GM12878 (cell line): ENCODE results near the gene KNSTRN. TPM values are rescaled to one million over a fixed set of nuclear protein-coding genes. Genes with fewer than 3 reads are reported as not detected.

ENCODE experiments used
- ATAC-seq: fragments of 200-7000 bp; cut with Tn5 transposase; 3 replicates; pipeline ENCODE4 v1.9.1; 2020; ENCODE audit warnings: mild to moderate bottlenecking, moderate library complexity
- BruUV-seq: library from RNA; stranded (reverse); fragments of 400-500 nt; replicated peaks from 2 replicates; lab custom pipeline; 2021; lab: Mats Ljungman, UMichigan
- CTCF ChIA-PET: fragments of 300-600 bp; sonication (Branson Sonifier 250); formaldehyde crosslinking; extraction: SDS; loops from one replicate; lab custom pipeline; 2021; ENCODE audit warnings: inconsistent platforms; lab: Yijun Ruan, JAX
- POLR2A ChIA-PET: fragments of 350-600 bp; formaldehyde crosslinking; extraction: SDS; loops from one replicate; lab custom pipeline; 2021; ENCODE audit warnings: inconsistent platforms; lab: Charles Lee
- RAD21 ChIA-PET: fragments of 300-600 bp; sonication (Branson Sonifier 250); formaldehyde crosslinking; loops from one replicate; lab custom pipeline; 2023; ENCODE audit warnings: antibody characterized with exemption; ENCODE audit not compliant: unreplicated experiment; lab: Charles Lee
- SMC1A ChIA-PET: fragments of 300-600 bp; sonication (Branson Sonifier 250); formaldehyde crosslinking; loops from one replicate; lab custom pipeline; 2023; ENCODE audit not compliant: unreplicated experiment, uncharacterized antibody; lab: Charles Lee
- DNase-seq: peaks from one replicate; pipeline ENCODE4 v3.0.0-alpha.2; 2011; ENCODE audit warnings: low read depth, low spot score
- FAIRE-seq: peaks from 3 replicates; lab custom pipeline; 2011; peaks lifted over from hg19 to GRCh38; lab: Jason Lieb, UNC
- H2AFZ ChIP-seq: 2 replicates; pipeline ENCODE4 v1.6.0; 2011; ENCODE audit warnings: low read depth, low read length, control low read depth; ENCODE audit not compliant: control insufficient read depth
- H3K27ac ChIP-seq: 2 replicates; pipeline ENCODE4 v1.5.1; 2011; ENCODE audit warnings: control low read depth; ENCODE audit not compliant: control insufficient read depth, insufficient read depth
- H3K27me3 ChIP-seq, 2 experiments: replicated peaks in 1 of 2; 2 replicates each; pipeline versions ENCODE4 v1.6.0 to v1.6.1; 2011; ENCODE audit warnings: low read length in 1 of 2; ENCODE audit not compliant: control insufficient read depth in 2 of 2, insufficient read depth in 2 of 2
- H3K36me3 ChIP-seq, 2 experiments: 2 replicates each; pipeline ENCODE4 v1.5.1; 2011; ENCODE audit warnings: low read length in 1 of 2; ENCODE audit not compliant: control insufficient read depth in 2 of 2, insufficient read depth in 2 of 2
- H3K4me1 ChIP-seq: 2 replicates; pipeline ENCODE4 v1.6.1; 2011; ENCODE audit warnings: mild to moderate bottlenecking, low read length, moderate library complexity, mixed read lengths; ENCODE audit not compliant: control insufficient read depth, insufficient read depth
- H3K4me2 ChIP-seq: 2 replicates; pipeline ENCODE4 v1.6.0; 2011; ENCODE audit warnings: control low read depth; ENCODE audit not compliant: control insufficient read depth, insufficient read depth
- H3K4me3 ChIP-seq: fragments of 200-600 bp; sonication (generic); 2 replicates; pipeline ENCODE4 v1.5.1; 2016
- H3K79me2 ChIP-seq: 2 replicates; pipeline ENCODE4 v1.6.0; 2011; ENCODE audit warnings: low read length; ENCODE audit not compliant: control insufficient read depth, insufficient read depth
- H3K9ac ChIP-seq: 2 replicates; pipeline ENCODE4 v1.8.0; 2011; ENCODE audit warnings: low read length, control low read depth, mixed read lengths; ENCODE audit not compliant: control insufficient read depth, insufficient read depth
- H3K9me3 ChIP-seq: replicated peaks from 3 replicates; pipeline ENCODE4 v1.5.1; 2011; ENCODE audit warnings: mild to moderate bottlenecking, low read length; ENCODE audit not compliant: control insufficient read depth, insufficient read depth
- H4K20me1 ChIP-seq: 2 replicates; pipeline ENCODE4 v1.6.0; 2011; ENCODE audit not compliant: control insufficient read depth, insufficient read depth
- CBFB ChIP-seq: IDR thresholded peaks from 2 replicates; pipeline ENCODE4 v1.6.1; 2016; ENCODE audit warnings: antibody characterized with exemption, low read depth
- CBX5 ChIP-seq: sonication (generic); IDR thresholded peaks from 2 replicates; pipeline ENCODE4 v1.6.1; 2016; ENCODE audit warnings: low read depth, moderate library complexity, mild to moderate bottlenecking, inconsistent platforms
- CEBPZ ChIP-seq: fragments of 150-350 bp; IDR thresholded peaks from 2 replicates; pipeline ENCODE4 v1.6.1; 2016; ENCODE audit warnings: low read depth, low read length
- CTCF ChIP-seq, 3 experiments: IDR thresholded peaks in 2 of 3; conservative IDR thresholded peaks in 1 of 3; 2 replicates each; pipeline ENCODE4 v1.5.1; 2011; ENCODE audit warnings: low read depth in 3 of 3, low read length in 3 of 3, mild to moderate bottlenecking in 3 of 3, control low read depth in 2 of 3, moderate library complexity in 2 of 3, inconsistent platforms in 1 of 3, mixed read lengths in 1 of 3; ENCODE audit not compliant: control insufficient read depth in 2 of 3, insufficient read depth in 1 of 3; ENCODE audit errors: extremely low read depth in 1 of 3
- DPF2 ChIP-seq: fragments of 450-650 bp; IDR thresholded peaks from 2 replicates; pipeline ENCODE4 v1.6.1; 2017; ENCODE audit warnings: mild to moderate bottlenecking
- E2F4 ChIP-seq: IDR thresholded peaks from 2 replicates; pipeline ENCODE4 v1.6.1; 2012; ENCODE audit warnings: low read depth, low read length, improper control_type of control experiment
- EP300 ChIP-seq, 2 experiments: fragments of 150-350 bp in 1 of 2; IDR thresholded peaks; 2 replicates each; pipeline ENCODE4 v1.6.1; 2011 to 2012; ENCODE audit warnings: low read depth in 2 of 2, low read length in 2 of 2, borderline replicate concordance in 1 of 2, improper control_type of control experiment in 1 of 2, inconsistent platforms in 1 of 2; ENCODE audit not compliant: control insufficient read depth in 1 of 2
- FOXM1 ChIP-seq: IDR thresholded peaks from 2 replicates; pipeline ENCODE4 v1.6.1; 2012; ENCODE audit warnings: low read depth, mild to moderate bottlenecking, inconsistent platforms, low read length, moderate library complexity
- HDGF ChIP-seq: fragments of 450-650 bp; IDR thresholded peaks from 2 replicates; pipeline ENCODE4 v1.6.1; 2016; ENCODE audit warnings: antibody characterized with exemption
- KLF5 ChIP-seq: fragments of 450-650 bp; IDR thresholded peaks from 2 replicates; pipeline ENCODE4 v1.6.1; 2014; ENCODE audit warnings: mild to moderate bottlenecking; ENCODE audit not compliant: partially characterized antibody
- MYB ChIP-seq: fragments of 150-350 bp; IDR thresholded peaks from 2 replicates; pipeline ENCODE4 v1.6.1; 2014; ENCODE audit warnings: mild to moderate bottlenecking, low read depth, low read length, borderline replicate concordance
- PAX5 ChIP-seq: IDR thresholded peaks from 2 replicates; pipeline ENCODE4 v1.6.1; 2011; ENCODE audit warnings: low read depth, low read length, borderline replicate concordance
- PML ChIP-seq: IDR thresholded peaks from 2 replicates; pipeline ENCODE4 v1.6.1; 2012; ENCODE audit warnings: low read length, inconsistent platforms
- RUNX3 ChIP-seq: IDR thresholded peaks from 2 replicates; pipeline ENCODE4 v1.6.1; 2012; ENCODE audit warnings: low read length, inconsistent platforms
- SIN3A ChIP-seq: IDR thresholded peaks from 2 replicates; pipeline ENCODE4 v1.6.1; 2012; ENCODE audit warnings: low read depth, low read length, improper control_type of control experiment
- SREBF2 ChIP-seq: IDR thresholded peaks from 2 replicates; pipeline ENCODE4 v1.6.1; 2012; ENCODE audit warnings: mild to moderate bottlenecking, low read length
- STAT3 ChIP-seq: IDR thresholded peaks from 2 replicates; pipeline ENCODE4 v1.6.1; 2011; ENCODE audit warnings: low read depth, low read length, improper control_type of control experiment
- TCF12 ChIP-seq: IDR thresholded peaks from 2 replicates; pipeline ENCODE4 v1.6.1; 2011; ENCODE audit warnings: low read depth, mild to moderate bottlenecking, low read length
- ZBED1 ChIP-seq: IDR thresholded peaks from 2 replicates; pipeline ENCODE4 v1.6.1; 2016; ENCODE audit warnings: borderline replicate concordance
- WGBS: methylation state at CpG from one replicate; pipeline ENCODE4 v1.1.6; 2016; ENCODE audit warnings: low lambda C conversion rate; ENCODE audit not compliant: insufficient replicate concordance, insufficient coverage; ENCODE audit errors: missing lambda C conversion rate; 5-methylcytosine and 5-hydroxymethylcytosine counted together
- in situ Hi-C: fragments of 300-500 bp; cut with MboI; formaldehyde crosslinking; loops from 9 replicates; pipeline ENCODE4 v1.14.3; 2018; ENCODE audit warnings: mixed read lengths
- intact Hi-C: fragments of 100-400 bp; cut with micrococcal nuclease; formaldehyde crosslinking; loops from one replicate; pipeline ENCODE4 v1.14.2; 2022; ENCODE audit not compliant: unreplicated experiment
- polyA plus RNA-seq, 11 experiments: library from polyadenylated mRNA; depleted of rRNA in 4 of 11; unstranded in 6 of 11; stranded (reverse) in 5 of 11; fragments of >200 nt; fragmentation: Nextera tagmentation in 4 of 11; fragmentation: Illumina TruSeq in 1 of 11; extraction: Ambion mirVana in 4 of 11; extraction: Trizol in 1 of 11; gene quantifications; 1 replicate in 1 of 11; 2 replicates in 10 of 11; pipeline versions ENCODE4 v1.2.1 to v1.2.3, GENCODE V29; 2011 to 2016; ENCODE audit warnings: inconsistent platforms in 2 of 11, missing spikeins in 2 of 11, low read depth in 1 of 11
- total RNA-seq, 4 experiments: library from RNA; depleted of rRNA in 3 of 4; stranded (reverse); fragments of >200 nt in 3 of 4; fragmentation: Illumina TruSeq in 1 of 4; extraction: Trizol in 1 of 4; gene quantifications; 2 replicates each; pipeline versions ENCODE4 v1.2.1 to v1.2.3, GENCODE V29; 2013 to 2021

KNSTRN gene
- total and polyA plus RNA-seq, 10 of the 15 experiments (the other 5 are each of a cell fraction or from before 2014, with no cell fraction given) = 30.3 to 72.1 (median 47.1) TPM

- H3K9me3 ChIP-seq = no peaks in the 10 kb centered on the region
- H3K27ac ChIP-seq = no peak overlapping the region; the same call in 1 of the 2 replicates
- no peaks in the 10 kb centered on the region for H3K27me3 ChIP-seq
- ChIA-PET CTCF (interaction anchor here (0.7 to 6.3 kb wide), 11 partner anchors 10 to 359 kb away, joined by 3 to 47 read pairs (median 4); no protein-coding TSS in a partner anchor), POLR2A (interaction anchor here (0.7 to 2.6 kb wide), 9 partner anchors 9 to 365 kb away, joined by 3 to 12 read pairs (median 4); partner anchors contain the start of genes BAHD1, CCDC32 and KNSTRN), RAD21 (interaction anchor here (0.6 to 2.9 kb wide), 10 partner anchors 9 to 1710 kb away, joined by 3 to 15 read pairs (median 3); partner anchors contain the start of genes BAHD1 and KNSTRN), SMC1A (interaction anchor here (0.7 to 3.3 kb wide), 9 partner anchors 9 to 134 kb away, joined by 3 to 29 read pairs (median 4); partner anchors contain the start of gene KNSTRN)
- H4K20me1 ChIP-seq = no peaks in the 10 kb centered on the region
- peaks cover 32% of the 10 kb centered on the region for H3K4me1 ChIP-seq
- peak; percentile 70 for ATAC-seq
- FAIRE-seq = peak; percentile 90
- no peak overlapping the region for H3K9ac ChIP-seq
- in situ Hi-C loops = no loop called here
- intact Hi-C loops = no loop called here
- peaks cover 11 to 15% of the 10 kb centered on the region in 2 experiments for H3K36me3 ChIP-seq
- peaks cover 15% of the 10 kb centered on the region for H3K79me2 ChIP-seq
- peak overlapping the region; percentile 92 for H3K4me3 ChIP-seq
- H2AFZ ChIP-seq = no peak overlapping the region
- DNase-seq = peak; percentile 55
- peak overlapping the region; percentile 51 for H3K4me2 ChIP-seq
- WGBS = 17% methylated on average over 8 of the region's 8 CpGs
- no TSS peak for BruUV-seq
- TF ChIP-seq E2F4 = no peak
- no peak for TF ChIP-seq EP300 (IDR thresholded peaks at IDR 0.05; ENCODE audit: borderline replicate concordance in 1 of 2, control insufficient read depth in 1 of 2, low read depth in 2 of 2, low read length in 2 of 2)
- TF ChIP-seq CBX5 = no peak
- no peak for TF ChIP-seq FOXM1
- TF ChIP-seq TCF12 = no peak
- TF ChIP-seq SIN3A = no peak
- 0 out of 2 replicates have a peak, but pooled peaks have one; percentile 26 for TF ChIP-seq DPF2
- TF ChIP-seq HDGF = no peak
- no peak for TF ChIP-seq PML
- no peak for TF ChIP-seq CTCF (IDR thresholded peaks at IDR 0.05 in 2 of 3, conservative IDR thresholded peaks at IDR 0.05 in 1 of 3; ENCODE audit: control insufficient read depth in 2 of 3, extremely low read depth in 1 of 3, insufficient read depth in 1 of 3, low read depth in 3 of 3, low read length in 3 of 3)
- TF ChIP-seq PAX5 = no peak
- TF ChIP-seq MYB = no peak
- no peak for TF ChIP-seq ZBED1
- TF ChIP-seq CEBPZ = no peak
- no peak for TF ChIP-seq CBFB
- no peak for TF ChIP-seq STAT3
- no peak for TF ChIP-seq KLF5
- TF ChIP-seq RUNX3 = peak; percentile 42; the same call in 1 of the 2 replicates
- TF ChIP-seq SREBF2 = no peak
These were observed 24.9 kb downstream of the KNSTRN start for GRCh38 chr15:40407330-40407990.
